T-helper 1 cell (primary cell): ENCODE measurements around the gene TIMP3.

ENCODE experiments used
- DNase-seq, 5 donors: peaks; one replicate each; pipeline ENCODE4 v3.0.0-alpha.2; 2012 to 2020

TIMP3 gene

DNA sequence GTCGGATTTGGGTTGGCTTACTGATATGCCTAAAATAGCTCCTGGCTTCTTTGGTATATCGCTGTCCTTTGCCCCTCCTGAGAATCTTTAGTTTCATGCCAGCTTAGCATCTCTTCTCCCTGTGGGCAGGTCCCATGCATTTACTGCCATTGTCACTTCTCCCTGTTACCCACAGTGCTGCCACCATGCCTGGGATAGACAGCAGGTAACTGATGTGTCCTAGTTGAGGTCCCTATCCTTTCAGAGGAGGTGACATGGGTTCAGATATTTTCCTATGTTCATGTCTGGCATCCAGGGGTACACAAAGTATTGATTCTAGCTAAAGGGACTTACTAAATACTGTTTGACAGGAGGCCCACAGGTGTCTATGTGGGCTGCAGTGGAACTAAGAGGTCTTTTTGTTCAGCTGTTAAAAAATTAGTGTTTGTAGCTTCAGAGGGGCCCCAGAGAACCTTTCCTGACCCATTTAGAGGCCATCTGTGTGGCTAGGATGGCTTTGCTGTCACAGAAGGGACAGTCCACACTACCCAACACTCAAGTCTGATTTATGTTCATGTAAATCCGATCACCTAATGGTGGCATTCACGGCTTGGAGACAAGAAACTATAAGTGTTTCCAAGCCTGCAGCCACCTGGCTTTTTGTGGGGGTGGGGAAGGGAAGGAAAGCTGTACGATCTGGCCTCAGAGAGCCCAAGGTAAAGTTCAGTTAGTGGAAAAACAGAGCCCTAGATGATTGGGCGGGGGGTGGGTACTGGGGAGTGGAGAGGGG lies 8.5 kb downstream of the TIMP3 start:
- DNase-seq: no peak

GRCh38 chr22:32810555-32811133 lies 9.1 kb downstream of the TIMP3 start:
- DNase-seq: no peak

GRCh38 chr22:32811788-32812545 lies 10.5 kb downstream of the TIMP3 start:
- no peak for DNase-seq

- DNase-seq: no peak
These were observed 12.9 kb downstream of the TIMP3 start for GRCh38 chr22:32814285-32814860.

- DNase-seq: no peak
These were observed 13.6 kb downstream of the TIMP3 start for GRCh38 chr22:32815059-32815458.

- no peak for DNase-seq
These were observed 14.4 kb downstream of the TIMP3 start for GRCh38 chr22:32815943-32816342.

DNA sequence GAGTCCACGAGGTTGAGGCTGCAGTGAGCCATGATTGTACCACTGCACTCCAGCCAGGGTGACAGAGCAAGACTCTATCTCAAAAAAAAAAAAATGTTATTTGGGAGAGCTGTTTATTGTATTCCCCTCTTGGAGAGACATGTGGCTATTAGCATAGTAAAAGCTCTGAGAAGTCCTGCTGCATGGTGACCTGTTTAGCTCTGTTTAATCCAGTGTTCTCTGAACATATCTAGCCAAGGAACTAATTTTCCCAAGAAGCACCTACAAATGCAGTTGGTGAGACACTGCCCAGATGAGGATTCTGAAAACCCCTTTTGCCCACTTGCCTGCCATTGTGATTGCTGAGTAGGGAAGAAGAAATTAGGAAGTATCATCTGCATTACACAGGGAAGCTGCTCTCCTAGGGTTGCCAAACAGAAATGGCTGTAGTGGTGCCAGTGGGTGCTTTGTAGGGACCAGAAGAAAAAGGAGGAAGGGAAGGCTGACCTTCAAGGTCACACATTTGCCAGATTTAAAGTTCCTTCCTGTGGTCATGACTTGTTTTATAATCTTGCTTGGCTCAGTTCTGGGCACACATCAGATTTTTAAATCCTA lies 15.7 kb downstream of the TIMP3 start:
- DNase-seq: no peak

DNA sequence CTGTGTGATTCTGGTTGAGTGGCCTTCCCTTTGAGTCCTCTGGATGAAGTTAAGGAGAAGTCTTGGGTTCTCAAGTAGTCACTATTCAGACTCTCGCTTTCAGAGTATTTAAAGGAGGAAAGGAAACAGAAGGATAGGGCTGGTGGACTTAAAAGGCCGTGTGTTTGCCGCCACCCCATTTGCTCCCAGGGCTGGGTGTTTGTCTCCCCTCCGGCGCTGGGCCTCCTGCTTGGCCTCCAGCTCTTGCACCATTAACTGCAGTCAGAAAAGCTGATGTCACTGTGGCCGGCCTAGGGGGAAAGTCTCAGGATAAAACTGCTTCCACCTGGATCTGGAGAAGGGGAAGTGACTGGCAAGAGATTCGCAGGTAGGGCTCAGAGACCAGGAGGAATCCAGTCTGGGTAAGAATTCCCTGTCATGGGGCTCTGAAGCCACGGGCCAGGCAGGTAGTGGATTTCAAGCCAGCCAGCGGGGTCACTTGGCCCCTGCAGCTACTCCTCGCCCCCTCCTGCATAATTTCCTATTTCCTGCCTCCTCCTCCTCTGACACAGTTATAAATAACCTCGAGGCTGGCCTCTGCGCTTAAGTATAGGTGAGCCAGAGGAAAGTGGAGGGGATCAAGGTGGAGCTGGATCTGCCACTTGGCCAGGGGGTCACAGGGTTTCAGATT lies 17.1 kb downstream of the TIMP3 start:
- DNase-seq: no peak

DNA sequence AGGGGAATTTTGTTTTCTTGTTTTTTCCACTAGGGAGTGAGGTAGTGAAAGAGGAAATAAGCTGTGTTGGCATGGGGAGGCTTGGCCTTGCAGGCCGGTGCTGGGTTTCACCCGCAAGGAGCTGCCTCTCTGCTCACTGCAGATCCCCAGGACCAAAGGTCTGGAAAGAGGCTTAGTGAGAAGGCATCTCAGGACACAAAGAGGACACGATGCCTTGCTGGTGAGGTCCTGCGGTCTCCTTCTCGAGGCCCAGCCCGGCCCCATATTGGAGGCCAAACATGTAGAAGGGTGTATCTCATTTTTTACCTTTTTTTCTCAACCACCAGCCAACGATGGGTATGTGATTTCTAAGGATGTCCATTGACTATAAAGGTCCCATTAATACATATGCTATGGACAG lies 17.6 kb downstream of the TIMP3 start:
- no peak for DNase-seq

GRCh38 chr22:32820131-32821119 lies 18.9 kb downstream of the TIMP3 start:
- no peak for DNase-seq

DNA sequence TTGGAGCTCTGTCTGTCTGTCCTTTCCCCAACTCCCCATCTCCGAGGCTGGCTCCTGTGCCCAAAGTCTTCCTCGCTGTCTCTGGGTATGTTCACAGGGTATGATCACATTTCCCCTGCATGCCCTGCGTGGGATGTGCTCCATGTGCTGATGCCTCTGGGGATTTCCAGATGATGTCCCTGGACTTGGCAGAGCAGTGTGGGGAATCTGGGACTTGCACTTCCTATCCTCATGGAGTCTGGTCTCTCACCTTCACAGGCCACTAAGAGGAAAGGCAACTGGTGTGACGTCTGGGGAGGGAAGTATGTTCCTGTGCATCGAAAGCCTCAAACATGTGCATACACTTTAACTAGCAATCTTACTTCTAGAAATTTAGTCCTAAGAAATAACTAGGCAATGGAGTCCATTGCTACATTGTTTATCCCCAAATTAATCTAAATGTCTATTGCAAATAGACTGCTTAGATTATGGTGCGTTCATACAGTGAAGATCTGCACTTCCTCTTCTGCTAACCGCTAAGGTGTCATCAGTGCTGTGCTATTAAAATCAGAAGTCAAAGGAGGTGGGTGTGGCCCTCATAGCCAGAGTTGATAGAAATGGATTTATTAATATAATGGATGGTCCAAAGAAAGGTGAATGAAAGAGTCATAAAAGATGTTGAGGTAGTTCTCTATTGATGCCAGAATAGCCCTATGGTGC lies 20.8 kb downstream of the TIMP3 start:
- DNase-seq: no peak

GRCh38 chr22:32823024-32823730 lies 21.7 kb downstream of the TIMP3 start:
- DNase-seq: peak in 1 of 5 donors; percentile 1

- no peak for DNase-seq
These were observed 23.2 kb downstream of the TIMP3 start for GRCh38 chr22:32824531-32825312.

DNA sequence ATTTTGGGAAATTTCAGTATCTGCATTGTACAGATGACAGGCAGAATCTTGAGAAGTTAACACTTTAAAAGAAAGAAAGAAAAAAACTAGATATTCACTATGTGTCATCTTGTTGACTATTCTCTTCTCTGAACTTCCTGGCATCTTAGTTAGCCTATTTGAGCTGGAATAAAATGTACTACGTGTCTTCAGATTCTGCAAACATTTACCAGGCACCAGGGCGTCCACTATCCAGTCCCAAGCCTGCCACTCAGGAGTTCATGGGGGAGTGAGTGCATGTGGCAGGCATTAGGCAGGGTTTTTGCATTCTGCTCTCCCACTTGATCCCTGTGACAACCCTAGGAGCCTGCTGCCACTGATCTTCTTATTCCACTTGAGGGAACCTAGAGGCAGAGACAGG lies 25.0 kb downstream of the TIMP3 start:
- DNase-seq: no peak

DNA sequence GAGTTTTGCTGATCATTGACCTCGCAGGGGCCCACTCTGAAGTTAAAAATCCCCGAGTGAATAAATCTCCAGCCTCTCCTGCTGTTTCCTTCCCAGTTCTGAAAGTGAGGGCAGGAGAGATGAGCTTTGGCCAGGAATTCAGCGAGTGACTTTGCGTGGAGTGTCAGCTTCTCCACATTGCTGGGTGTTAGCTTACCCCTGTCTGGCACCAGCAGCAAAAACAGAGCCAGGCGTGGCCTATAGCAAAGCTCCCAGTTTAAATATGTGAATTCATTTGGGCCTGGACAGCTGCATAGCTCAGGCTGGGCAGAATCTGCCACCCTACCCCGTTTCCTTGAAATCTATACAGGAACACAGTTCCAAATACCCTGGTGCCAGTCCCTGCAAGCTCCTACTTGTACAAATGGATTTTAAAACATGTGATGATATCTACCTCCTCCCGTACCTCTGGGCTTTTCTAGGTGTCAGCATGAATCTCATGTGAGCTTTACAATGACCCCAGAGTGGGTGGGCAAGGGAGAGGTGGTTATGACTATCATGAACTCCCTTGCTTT lies 25.6 kb downstream of the TIMP3 start:
- DNase-seq: no peak

DNA sequence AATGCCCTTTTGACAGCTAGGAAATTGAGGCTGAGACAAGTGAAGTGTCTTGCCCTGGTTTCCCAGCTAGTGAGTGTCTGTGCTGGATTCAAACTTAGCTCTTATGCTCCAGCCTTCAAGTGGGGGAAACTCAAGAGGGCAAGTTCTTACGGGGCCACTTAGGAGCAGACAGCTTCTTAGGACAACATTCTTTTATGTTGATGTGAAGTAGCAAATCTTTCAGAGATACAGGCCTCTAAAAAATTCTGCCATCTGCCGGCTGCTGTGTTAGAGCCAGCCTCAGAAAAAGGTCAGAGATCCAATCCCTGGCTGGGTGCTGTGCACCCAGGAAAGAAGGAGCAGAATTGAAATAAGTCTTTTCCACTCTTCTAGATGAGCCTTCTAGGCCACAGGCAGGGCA lies 26.6 kb downstream of the TIMP3 start:
- no peak for DNase-seq

- no peak for DNase-seq
These were observed 27.1 kb downstream of the TIMP3 start for GRCh38 chr22:32828561-32828960.

- no peak for DNase-seq
These were observed 27.9 kb downstream of the TIMP3 start for GRCh38 chr22:32829451-32829851.

DNA sequence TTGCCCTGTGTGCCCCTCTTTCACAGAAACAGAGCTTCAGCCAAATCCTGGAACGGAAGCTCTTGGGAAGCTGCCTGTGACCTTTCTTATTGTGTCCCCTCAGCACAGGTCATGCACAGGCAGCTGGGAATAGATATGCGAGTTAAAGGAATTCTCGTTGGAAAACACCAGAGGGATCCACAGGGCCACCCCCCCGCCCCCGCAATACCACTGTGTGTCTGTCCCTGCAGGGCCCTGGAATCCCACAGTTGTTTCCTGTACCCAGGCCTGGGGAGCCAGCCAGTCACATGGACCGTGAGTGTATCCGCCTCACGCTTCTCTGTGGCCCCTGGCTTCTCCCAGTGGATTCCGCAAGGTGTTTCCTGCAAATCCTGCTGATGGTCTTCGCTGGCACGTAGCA lies 29.0 kb downstream of the TIMP3 start:
- DNase-seq: no peak
